Neural progenitor cell (in vitro differentiated cells): ENCODE results near the gene NDUFV1. TPM values are rescaled to one million over a fixed set of nuclear protein-coding genes. Genes with fewer than 3 reads are reported as not detected.

Experiments
- DNase-seq: peaks from one replicate; pipeline ENCODE4 v3.0.0-alpha.2; 2016; ENCODE audit warnings: low spot score
- H2AFZ ChIP-seq: fragments of 200-600 bp; sonication (generic); replicated peaks from 2 replicates; pipeline ENCODE4 v1.6.1; 2016; ENCODE audit warnings: antibody characterized with exemption
- H3F3A ChIP-seq: fragments of 200-600 bp; sonication (generic); 2 replicates; pipeline ENCODE4 v1.6.1; 2016; ENCODE audit warnings: antibody characterized with exemption, low read depth
- H3K27ac ChIP-seq: fragments of 200-600 bp; sonication (generic); 2 replicates; pipeline ENCODE4 v1.5.1; 2016; ENCODE audit warnings: mild to moderate bottlenecking
- H3K27me3 ChIP-seq: fragments of 200-600 bp; sonication (generic); 2 replicates; pipeline ENCODE4 v1.6.1; 2016; ENCODE audit warnings: mild to moderate bottlenecking, moderate library complexity
- H3K36me3 ChIP-seq: fragments of 200-600 bp; sonication (generic); 2 replicates; pipeline ENCODE4 v1.5.1; 2016
- H3K4me1 ChIP-seq: fragments of 200-600 bp; sonication (generic); 2 replicates; pipeline ENCODE4 v1.6.1; 2016; ENCODE audit warnings: mixed run types
- H3K4me2 ChIP-seq: fragments of 200-600 bp; sonication (generic); 2 replicates; pipeline ENCODE4 v1.6.1; 2016
- H3K4me3 ChIP-seq: fragments of 200-600 bp; sonication (generic); 2 replicates; pipeline ENCODE4 v1.5.1; 2016
- H3K79me2 ChIP-seq: fragments of 200-600 bp; sonication (generic); 2 replicates; pipeline ENCODE4 v1.6.1; 2016; ENCODE audit warnings: low read depth
- H3K9ac ChIP-seq: fragments of 200-600 bp; sonication (generic); 2 replicates; pipeline ENCODE4 v1.6.1; 2016
- H3K9me3 ChIP-seq: fragments of 200-600 bp; sonication (generic); 2 replicates; pipeline ENCODE4 v1.5.1; 2016; ENCODE audit warnings: low read depth
- H4K20me1 ChIP-seq: fragments of 200-600 bp; sonication (generic); 2 replicates; pipeline ENCODE4 v1.6.1; 2016; ENCODE audit warnings: low read depth
- H3K27ac Mint-ChIP-seq: 3 replicates; pipeline ENCODE4 v1.8.0; 2021; ENCODE audit warnings: mixed read lengths
- H3K27me3 Mint-ChIP-seq: 2 replicates; pipeline ENCODE4 v1.8.0; 2022; ENCODE audit warnings: low read depth, mild to moderate bottlenecking, inconsistent platforms, moderate library complexity, mixed read lengths; ENCODE audit not compliant: insufficient read depth
- H3K36me3 Mint-ChIP-seq: 3 replicates; pipeline ENCODE4 v1.8.0; 2021; ENCODE audit warnings: mixed read lengths
- H3K4me1 Mint-ChIP-seq: 3 replicates; pipeline ENCODE4 v1.8.0; 2021; ENCODE audit warnings: mixed read lengths
- H3K4me3 Mint-ChIP-seq: 3 replicates; pipeline ENCODE4 v1.8.0; 2021; ENCODE audit warnings: mild to moderate bottlenecking, moderate library complexity, mixed read lengths
- H3K9me3 Mint-ChIP-seq: 3 replicates; pipeline ENCODE4 v1.8.0; 2020; ENCODE audit warnings: mixed read lengths
- CTCF ChIP-seq: fragments of 200-600 bp; sonication (generic); IDR thresholded peaks from 2 replicates; pipeline ENCODE4 v1.5.1; 2017; ENCODE audit warnings: antibody characterized with exemption, mild to moderate bottlenecking
- EZH2 ChIP-seq: fragments of 200-600 bp; sonication (generic); IDR thresholded peaks from 2 replicates; pipeline ENCODE4 v1.6.1; 2017; ENCODE audit warnings: antibody characterized with exemption, mild to moderate bottlenecking, moderate library complexity
- EZH2phosphoT487 ChIP-seq: fragments of 200-600 bp; sonication (generic); IDR thresholded peaks from 2 replicates; pipeline ENCODE4 v1.6.1; 2017; ENCODE audit warnings: antibody characterized with exemption
- total RNA-seq: library from RNA; depleted of rRNA; stranded (reverse); fragments of >200 nt; gene quantifications from 2 replicates; pipeline ENCODE4 v1.2.3, GENCODE V29; 2015; ENCODE audit warnings: low replicate concordance

NDUFV1 gene
- total RNA-seq, 1 donor from 2014 or later, result 71.0 TPM

GRCh38 chr11:67572305-67572704 is 34.4 kb upstream of the NDUFV1 start:
- Histone ChIP-seq H3K4me2 (no peak overlapping the region), H4K20me1 (no peaks in the 10 kb centered on the region), H3K4me3 (no peak overlapping the region), H3K79me2 (no peaks in the 10 kb centered on the region), H3K36me3 (no peaks in the 10 kb centered on the region), H3F3A (no peaks in the 10 kb centered on the region), H3K9me3 (no peaks in the 10 kb centered on the region), H3K9ac (no peak overlapping the region), H2AFZ (no peak overlapping the region), H3K27ac (no peak overlapping the region), H3K27me3 (no peaks in the 10 kb centered on the region), H3K4me1 (no peaks in the 10 kb centered on the region)
- Mint-ChIP-seq H3K36me3 (no peaks in the 10 kb centered on the region), H3K9me3 (peaks cover 11% of the 10 kb centered on the region), H3K27me3 (peaks cover 19% of the 10 kb centered on the region), H3K4me1 (peaks cover 24% of the 10 kb centered on the region), H3K27ac (no peak overlapping the region), H3K4me3 (no peak overlapping the region)
- no peak for TF ChIP-seq EZH2
- TF ChIP-seq CTCF, result no peak
- no peak for TF ChIP-seq EZH2phosphoT487
- no peak for DNase-seq

GRCh38 chr11:67572747-67573419 is 33.9 kb upstream of the NDUFV1 start:
- Histone ChIP-seq H3K9me3 (no peaks in the 10 kb centered on the region), H3K4me2 (no peak overlapping the region), H3K27ac (no peak overlapping the region), H3K9ac (no peak overlapping the region), H3K36me3 (no peaks in the 10 kb centered on the region), H3K27me3 (no peaks in the 10 kb centered on the region), H3K4me1 (no peaks in the 10 kb centered on the region), H3K79me2 (no peaks in the 10 kb centered on the region), H3F3A (no peaks in the 10 kb centered on the region), H3K4me3 (no peak overlapping the region), H4K20me1 (no peaks in the 10 kb centered on the region), H2AFZ (no peak overlapping the region)
- DNase-seq, result peak; percentile 84
- H3K9me3 Mint-ChIP-seq, result peaks cover 11% of the 10 kb centered on the region
- H3K27ac Mint-ChIP-seq, result no peak overlapping the region
- H3K4me1 Mint-ChIP-seq, result peaks cover 24% of the 10 kb centered on the region
- H3K36me3 Mint-ChIP-seq, result no peaks in the 10 kb centered on the region
- H3K4me3 Mint-ChIP-seq, result peak overlapping the region; percentile 0
- peak; percentile 80 for TF ChIP-seq CTCF
- TF ChIP-seq EZH2, result no peak
- H3K27me3 Mint-ChIP-seq, result peaks cover 17% of the 10 kb centered on the region

GRCh38 chr11:67574938-67575337 is 31.8 kb upstream of the NDUFV1 start:
- Mint-ChIP-seq H3K9me3 (peaks cover 11% of the 10 kb centered on the region), H3K4me1 (peaks cover 31% of the 10 kb centered on the region), H3K27me3 (peaks cover 25% of the 10 kb centered on the region), H3K4me3 (peak overlapping the region; percentile 50), H3K36me3 (no peaks in the 10 kb centered on the region), H3K27ac (peak overlapping the region; percentile 44)
- H3K9me3 ChIP-seq, result no peaks in the 10 kb centered on the region
- H3K9ac ChIP-seq, result no peak overlapping the region
- H3K36me3 ChIP-seq, result no peaks in the 10 kb centered on the region
- H3K27me3 ChIP-seq, result peaks cover 10% of the 10 kb centered on the region
- no peaks in the 10 kb centered on the region for H3K79me2 ChIP-seq
- H3K4me1 ChIP-seq, result no peaks in the 10 kb centered on the region
- H3K4me2 ChIP-seq, result no peak overlapping the region
- TF ChIP-seq EZH2 (no peak), CTCF (no peak), EZH2phosphoT487 (no peak)
- H2AFZ ChIP-seq, result no peak overlapping the region
- no peaks in the 10 kb centered on the region for H3F3A ChIP-seq
- H3K27ac ChIP-seq, result no peak overlapping the region
- H3K4me3 ChIP-seq, result no peak overlapping the region
- no peaks in the 10 kb centered on the region for H4K20me1 ChIP-seq
- DNase-seq, result no peak
